Measurements from ENCODE around the gene KCNQ2.

Gene KCNQ2

GRCh38 chr20:63435552-63435951, 36.9 kb downstream of the KCNQ2 start:
- no peak for TF ChIP-seq CTCF (IDR thresholded peaks at IDR 0.05; ENCODE audit: low read length)
- no peak for TF ChIP-seq EZH2 (IDR thresholded peaks at IDR 0.05; ENCODE audit: borderline replicate concordance, low read length)

GRCh38 chr20:63434599-63435378, 37.7 kb downstream of the KCNQ2 start:
- no peaks in the 10 kb centered on the region for H3F3A ChIP-seq (ENCODE audit: insufficient read depth, low read length)
- H4K20me1 ChIP-seq (ENCODE audit: insufficient read depth, low read length) = no peaks in the 10 kb centered on the region
- H3K4me1 ChIP-seq (ENCODE audit: insufficient read depth, low read length, severe bottlenecking) = no peaks in the 10 kb centered on the region
- no peaks in the 10 kb centered on the region; the same call in 1 of the 2 replicates for H3K27me3 ChIP-seq (ENCODE audit: insufficient read depth, low read length)
- no peak overlapping the region for H3K4me3 ChIP-seq (ENCODE audit: low read depth, low read length, poor library complexity, severe bottlenecking)
- no peak overlapping the region for H3K9ac ChIP-seq (ENCODE audit: low read length)
- no peak overlapping the region for H3K27ac ChIP-seq (ENCODE audit: low read depth, low read length, poor library complexity, severe bottlenecking)
- H3K36me3 ChIP-seq (ENCODE audit: insufficient read depth, low read length) = no peaks in the 10 kb centered on the region
- H3K9me2 ChIP-seq (ENCODE audit: low read depth, low read length) = no peaks in the 10 kb centered on the region
- no peak overlapping the region for H2AFZ ChIP-seq (ENCODE audit: low read length)
- no peaks in the 10 kb centered on the region for H3K79me2 ChIP-seq (ENCODE audit: insufficient read depth, low read length)
- no peak overlapping the region for H3K4me2 ChIP-seq (ENCODE audit: low read length)
- TF ChIP-seq CTCF (IDR thresholded peaks at IDR 0.05; ENCODE audit: low read length) (peak; percentile 92), EZH2 (IDR thresholded peaks at IDR 0.05; ENCODE audit: borderline replicate concordance, low read length) (no peak)
- no peaks in the 10 kb centered on the region for H3K9me3 ChIP-seq (ENCODE audit: low read length)

More at GRCh38 chr20:63435552-63435951, 36.9 kb downstream of the KCNQ2 start:
- Histone ChIP-seq H3K9me2 (ENCODE audit: low read depth, low read length) (no peaks in the 10 kb centered on the region), H2AFZ (ENCODE audit: low read length) (no peak overlapping the region), H3K27ac (ENCODE audit: low read depth, low read length, poor library complexity, severe bottlenecking) (no peak overlapping the region), H3K79me2 (ENCODE audit: insufficient read depth, low read length) (no peaks in the 10 kb centered on the region), H3K27me3 (ENCODE audit: insufficient read depth, low read length) (no peaks in the 10 kb centered on the region; the same call in 1 of the 2 replicates), H3K9me3 (ENCODE audit: low read length) (no peaks in the 10 kb centered on the region), H3K9ac (ENCODE audit: low read length) (no peak overlapping the region), H3F3A (ENCODE audit: insufficient read depth, low read length) (no peaks in the 10 kb centered on the region), H3K4me2 (ENCODE audit: low read length) (no peak overlapping the region), H3K4me1 (ENCODE audit: insufficient read depth, low read length, severe bottlenecking) (no peaks in the 10 kb centered on the region), H4K20me1 (ENCODE audit: insufficient read depth, low read length) (no peaks in the 10 kb centered on the region), H3K36me3 (ENCODE audit: insufficient read depth, low read length) (no peaks in the 10 kb centered on the region), H3K4me3 (ENCODE audit: low read depth, low read length, poor library complexity, severe bottlenecking) (no peak overlapping the region)

- Histone ChIP-seq H4K20me1 (ENCODE audit: insufficient read depth, low read length) (no peaks in the 10 kb centered on the region), H3K9me3 (ENCODE audit: low read length) (no peaks in the 10 kb centered on the region), H3K9me2 (ENCODE audit: low read depth, low read length) (no peaks in the 10 kb centered on the region), H3K4me2 (ENCODE audit: low read length) (no peak overlapping the region), H3K4me1 (ENCODE audit: insufficient read depth, low read length, severe bottlenecking) (no peaks in the 10 kb centered on the region), H3K79me2 (ENCODE audit: insufficient read depth, low read length) (no peaks in the 10 kb centered on the region), H3K36me3 (ENCODE audit: insufficient read depth, low read length) (no peaks in the 10 kb centered on the region), H3F3A (ENCODE audit: insufficient read depth, low read length) (no peaks in the 10 kb centered on the region), H3K27ac (ENCODE audit: low read depth, low read length, poor library complexity, severe bottlenecking) (no peak overlapping the region), H3K9ac (ENCODE audit: low read length) (no peak overlapping the region), H2AFZ (ENCODE audit: low read length) (no peak overlapping the region), H3K27me3 (ENCODE audit: insufficient read depth, low read length) (no peaks in the 10 kb centered on the region), H3K4me3 (ENCODE audit: low read depth, low read length, poor library complexity, severe bottlenecking) (no peak overlapping the region)
- no peak for TF ChIP-seq EZH2 (IDR thresholded peaks at IDR 0.05; ENCODE audit: borderline replicate concordance, low read length)
- TF ChIP-seq CTCF (IDR thresholded peaks at IDR 0.05; ENCODE audit: low read length) = no peak
Measured at GRCh38 chr20:63433756-63434531, 38.5 kb downstream of the KCNQ2 start.
